GM20431 (cell line): ENCODE results near the gene NRXN3.

ENCODE experiments used
- in situ Hi-C: fragments of 300-500 bp; cut with MseI, MboI; formaldehyde crosslinking; loops from one replicate; pipeline ENCODE4 v1.15.0; 2020; ENCODE audit warnings: low sequenced_read_pairs; ENCODE audit not compliant: unreplicated experiment

The NRXN3 gene

DNA sequence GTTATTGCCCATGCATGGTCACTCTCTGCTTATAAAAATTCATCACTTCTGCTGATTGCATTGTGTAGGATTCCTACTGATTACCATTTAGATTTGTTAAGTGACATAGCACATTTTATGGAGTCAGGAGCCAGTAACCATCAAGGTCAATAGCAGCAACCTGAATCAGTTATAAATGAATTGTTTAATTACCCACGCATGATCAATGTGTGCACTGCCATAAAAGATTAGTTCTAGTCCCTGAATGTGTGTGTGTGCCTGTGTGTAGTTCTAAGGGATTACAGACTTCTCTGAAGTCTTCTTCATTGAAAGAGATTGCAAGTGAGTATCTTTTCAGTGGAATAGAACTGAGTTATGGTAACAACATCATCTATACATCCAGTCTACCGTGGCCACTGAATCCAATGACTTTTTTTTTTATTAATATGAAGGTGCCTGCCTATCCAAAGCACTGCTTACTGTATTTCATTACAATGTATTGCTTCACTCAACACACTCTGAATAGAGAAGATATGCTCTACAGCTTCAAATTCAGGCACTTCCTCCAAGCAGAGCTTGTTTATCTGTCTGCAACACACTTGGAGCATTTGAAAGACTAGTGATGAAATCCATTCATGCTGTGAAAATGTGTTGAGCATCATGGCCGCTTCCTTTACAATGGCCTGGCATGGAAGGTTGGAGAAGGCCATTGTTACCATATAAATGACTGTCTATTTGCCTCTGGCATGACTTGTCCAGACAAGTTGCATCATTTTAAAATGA, 1659.4 kb downstream of the NRXN3 start:
- in situ Hi-C loops: no loop called here

DNA sequence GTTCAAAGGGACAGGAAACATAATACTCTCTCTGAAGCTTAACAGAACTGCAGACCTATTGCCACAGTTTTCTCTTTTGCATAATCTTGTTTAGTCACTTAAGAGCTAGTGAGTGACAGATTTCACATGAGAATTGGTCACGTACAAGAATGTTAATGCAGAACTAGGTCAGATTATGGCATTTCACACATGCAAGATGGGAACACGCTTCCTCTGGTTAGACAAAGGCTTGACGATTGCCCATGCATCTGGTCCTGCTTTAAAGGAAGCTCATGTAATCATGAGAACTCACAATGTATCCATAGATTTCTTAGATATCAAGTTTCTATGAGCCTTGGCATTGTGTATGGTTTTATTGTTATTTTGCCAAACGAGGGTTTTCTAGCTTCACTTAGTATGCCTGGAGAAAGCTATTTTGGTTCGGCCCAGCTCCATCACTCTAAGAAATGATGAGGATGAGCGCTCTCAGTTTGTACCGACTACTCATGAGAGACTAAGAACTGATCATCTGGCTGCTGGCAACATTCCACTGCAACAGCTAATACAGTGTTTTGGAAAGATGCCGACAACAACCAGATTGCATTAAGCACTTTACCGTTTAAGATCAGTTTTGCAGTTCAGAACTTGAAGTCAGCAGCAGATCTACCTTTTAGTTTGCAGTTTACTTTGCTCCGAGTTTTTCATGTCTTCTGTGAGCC, 1661.2 kb downstream of the NRXN3 start:
- in situ Hi-C loops: no loop called here

- in situ Hi-C loops: no loop called here
Observed at GRCh38 chr14:79833781-79834180, 1663.6 kb downstream of the NRXN3 start.

- in situ Hi-C loops: no loop called here
Observed at GRCh38 chr14:79834868-79835267, 1664.7 kb downstream of the NRXN3 start.

- in situ Hi-C loops: no loop called here
Observed at GRCh38 chr14:79836577-79836976, 1666.4 kb downstream of the NRXN3 start.

GRCh38 chr14:79837699-79838098, 1667.5 kb downstream of the NRXN3 start:
- in situ Hi-C loops: no loop called here

DNA sequence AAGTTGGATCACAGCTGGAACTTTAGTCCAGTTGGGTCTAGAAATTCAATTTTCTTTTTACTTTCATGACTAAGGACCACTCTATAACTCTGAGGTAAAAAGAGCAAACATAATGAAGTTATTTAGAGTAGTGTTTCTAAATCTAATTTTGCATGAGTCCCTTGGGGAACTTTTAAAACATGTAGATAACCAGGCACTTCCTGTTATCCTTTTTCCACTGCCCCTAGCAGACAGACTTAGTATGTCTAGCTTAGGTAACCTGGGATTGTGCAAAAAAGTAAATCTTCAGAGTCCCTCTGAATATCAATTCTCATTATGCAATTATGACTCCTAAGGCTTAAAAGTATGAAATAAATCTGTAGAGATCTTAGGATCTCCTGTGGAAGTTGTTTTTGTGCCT, 1669.9 kb downstream of the NRXN3 start:
- in situ Hi-C loops: no loop called here

DNA sequence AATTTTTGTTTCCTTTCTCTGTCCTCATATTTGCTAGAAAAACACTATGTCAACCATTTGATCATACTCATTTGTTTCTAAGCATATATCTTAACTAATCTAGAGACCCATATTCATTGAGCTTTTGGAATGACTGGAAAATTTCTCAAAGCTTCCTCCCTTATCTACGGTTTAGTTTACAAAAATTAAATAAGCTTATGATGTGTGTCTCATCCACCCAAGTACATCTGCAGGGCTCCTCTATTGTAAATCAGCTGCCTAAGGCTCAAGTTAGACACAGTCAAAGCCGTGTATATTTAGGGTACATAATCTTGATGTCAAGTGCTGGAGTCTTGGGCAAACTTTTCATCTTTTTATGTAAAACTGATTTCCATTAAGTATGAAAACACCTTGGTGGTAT, 1670.7 kb downstream of the NRXN3 start:
- in situ Hi-C loops: no loop called here

DNA sequence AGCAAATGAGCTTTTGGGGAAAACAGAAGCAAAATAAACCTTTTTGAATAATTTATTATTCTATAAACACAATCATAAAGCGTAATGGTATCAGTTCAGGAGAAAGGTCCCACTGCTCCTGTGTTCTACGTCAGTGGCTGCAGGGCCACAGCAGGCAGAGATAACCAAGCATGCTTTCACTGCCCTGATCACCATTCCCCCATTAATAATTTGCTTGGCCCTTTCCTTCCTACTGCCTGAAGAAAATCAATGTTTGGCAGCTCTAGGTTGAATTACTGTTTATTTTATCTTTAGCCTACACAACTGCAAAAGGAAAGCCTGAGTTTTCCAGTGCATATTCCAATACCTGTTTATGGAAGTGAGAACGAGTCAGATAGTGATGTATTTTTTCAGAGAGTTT, 1671.3 kb downstream of the NRXN3 start:
- in situ Hi-C loops: no loop called here

DNA sequence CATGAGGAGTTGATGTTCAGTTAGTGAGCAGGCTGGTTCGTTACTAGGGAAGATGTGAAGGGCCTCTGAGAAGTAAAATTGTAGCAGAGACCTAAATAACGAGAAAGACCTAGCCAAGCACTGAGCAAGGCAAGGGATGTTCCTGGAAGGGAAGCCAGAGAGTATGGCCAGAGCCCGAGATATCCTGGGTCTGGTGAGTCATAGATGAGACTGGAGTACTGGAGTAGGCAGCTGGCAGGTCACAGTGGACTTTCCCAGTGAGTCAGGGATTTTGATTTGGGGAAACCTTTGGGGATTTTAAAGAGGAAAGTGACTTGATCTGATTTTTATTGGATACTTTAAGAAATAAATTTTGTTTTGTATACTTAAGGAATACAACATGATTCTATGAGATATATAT, 1672.1 kb downstream of the NRXN3 start:
- in situ Hi-C loops: no loop called here

DNA sequence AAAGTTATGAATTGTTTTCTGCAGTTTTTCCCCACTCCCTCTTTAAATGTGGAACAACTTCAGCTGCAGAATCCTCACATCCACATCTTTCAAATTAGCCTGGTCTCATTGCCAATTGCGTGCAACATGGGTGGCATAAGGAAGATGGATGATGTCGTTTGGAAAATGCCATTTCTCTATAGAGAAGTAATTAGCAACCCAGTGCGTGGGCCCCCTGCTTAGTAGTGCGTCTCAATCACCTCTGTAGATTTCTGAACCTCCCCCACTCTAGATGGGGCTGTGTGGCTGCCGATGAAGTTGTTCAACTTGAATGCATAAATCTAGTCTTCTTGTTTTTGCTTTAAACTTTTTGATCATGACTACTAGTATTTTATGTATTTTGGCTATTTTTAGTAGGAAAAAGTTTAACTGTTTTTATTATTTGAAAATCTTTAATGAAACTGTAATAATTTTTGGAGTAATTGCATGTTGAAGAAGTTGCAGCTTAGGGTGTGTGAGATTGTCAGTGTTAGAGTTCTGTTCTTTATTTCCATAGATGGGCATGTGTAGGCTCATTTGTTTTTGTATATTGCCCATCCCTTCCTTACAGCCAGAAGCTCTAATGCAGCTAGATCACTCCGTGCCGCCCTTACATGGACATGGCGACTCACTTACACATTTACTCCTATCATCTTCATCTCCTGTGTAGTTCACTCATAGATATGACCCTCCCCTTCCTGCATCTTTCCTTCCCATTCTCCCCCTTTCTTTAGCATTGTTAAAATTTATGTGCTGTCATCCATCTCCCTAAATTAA, 1683.0 kb downstream of the NRXN3 start:
- in situ Hi-C loops: no loop called here

DNA sequence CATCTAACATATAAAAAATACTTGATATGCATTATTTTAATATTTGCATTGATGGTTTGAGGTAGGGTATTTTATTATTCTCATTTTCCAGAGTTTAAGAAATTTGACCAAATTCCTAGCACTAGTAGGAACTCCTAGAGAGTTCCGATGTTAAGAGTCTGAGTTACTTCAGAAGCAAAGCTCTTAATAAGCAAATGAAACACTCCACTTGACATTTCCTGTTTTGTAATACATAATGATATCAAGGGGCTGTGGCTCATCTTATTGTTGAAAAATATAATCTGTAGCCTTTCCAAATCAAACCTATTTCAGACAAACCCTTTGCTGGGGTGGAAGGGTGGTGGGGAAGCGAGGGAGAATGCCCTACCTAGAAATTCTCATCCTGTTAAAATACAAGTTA, 1685.6 kb downstream of the NRXN3 start:
- in situ Hi-C loops: no loop called here

GRCh38 chr14:79856381-79856780, 1686.2 kb downstream of the NRXN3 start:
- in situ Hi-C loops: no loop called here

- in situ Hi-C loops: no loop called here
Observed at GRCh38 chr14:79861111-79861510, 1690.9 kb downstream of the NRXN3 start.

GRCh38 chr14:79862045-79862444, 1691.9 kb downstream of the NRXN3 start:
- in situ Hi-C loops: no loop called here

DNA sequence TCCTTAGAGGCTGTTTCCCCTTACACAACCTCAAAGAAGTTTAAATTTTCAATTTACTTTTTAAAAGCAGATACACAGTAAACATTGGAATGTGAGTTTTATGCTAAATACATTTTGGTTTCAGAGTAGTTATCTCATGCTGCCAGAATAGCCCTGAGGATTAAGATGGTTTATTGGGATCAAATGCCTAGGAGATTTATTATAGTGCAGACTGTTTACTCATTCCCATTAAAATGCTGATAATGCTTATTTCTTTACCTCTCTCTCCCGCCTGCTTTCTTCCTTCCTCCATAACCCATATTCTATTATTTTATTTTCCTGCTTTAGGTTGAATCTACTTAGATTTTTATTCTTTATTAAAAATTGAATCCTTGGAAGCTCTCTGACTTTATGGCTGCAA, 1701.0 kb downstream of the NRXN3 start:
- in situ Hi-C loops: no loop called here

GRCh38 chr14:79878229-79878628, 1708.1 kb downstream of the NRXN3 start:
- in situ Hi-C loops: no loop called here

DNA sequence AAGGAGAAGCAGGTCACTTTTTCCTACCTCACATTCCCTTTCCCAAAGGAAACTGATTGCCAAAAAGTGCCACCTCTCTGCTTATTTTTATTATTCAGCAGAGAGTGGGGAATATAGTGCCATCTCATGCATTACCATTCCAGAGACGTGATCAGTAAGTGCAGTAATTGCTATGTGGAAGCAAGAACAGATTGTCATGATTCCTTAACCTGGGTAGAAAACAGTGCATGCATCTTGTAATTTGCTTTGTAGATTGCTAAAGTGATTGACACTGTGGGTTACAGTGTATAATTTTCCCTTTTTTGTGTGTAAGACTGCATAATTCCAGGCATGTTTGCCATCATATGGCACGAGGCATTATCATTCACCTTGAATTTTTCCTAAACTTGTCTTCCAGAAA, 1708.6 kb downstream of the NRXN3 start:
- in situ Hi-C loops: no loop called here

DNA sequence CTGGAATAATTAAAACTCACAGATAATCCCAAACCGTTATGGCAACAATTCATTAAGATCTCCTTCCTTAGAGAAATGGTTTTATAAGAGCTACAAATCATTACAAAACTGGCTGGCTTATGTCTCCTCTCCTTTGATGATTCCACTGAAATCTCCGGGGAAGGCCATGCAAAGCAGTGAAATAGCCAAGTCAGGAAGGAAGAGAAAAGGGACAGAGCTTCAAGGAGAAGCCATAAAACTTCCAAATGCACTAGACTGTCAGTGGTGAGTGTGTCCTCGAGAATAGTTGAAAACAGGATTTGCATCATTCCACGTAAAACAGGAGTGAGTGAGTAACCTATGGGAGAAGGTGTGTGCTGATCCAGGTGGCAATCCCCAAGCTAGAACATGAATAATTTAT, 1711.1 kb downstream of the NRXN3 start:
- in situ Hi-C loops: no loop called here

DNA sequence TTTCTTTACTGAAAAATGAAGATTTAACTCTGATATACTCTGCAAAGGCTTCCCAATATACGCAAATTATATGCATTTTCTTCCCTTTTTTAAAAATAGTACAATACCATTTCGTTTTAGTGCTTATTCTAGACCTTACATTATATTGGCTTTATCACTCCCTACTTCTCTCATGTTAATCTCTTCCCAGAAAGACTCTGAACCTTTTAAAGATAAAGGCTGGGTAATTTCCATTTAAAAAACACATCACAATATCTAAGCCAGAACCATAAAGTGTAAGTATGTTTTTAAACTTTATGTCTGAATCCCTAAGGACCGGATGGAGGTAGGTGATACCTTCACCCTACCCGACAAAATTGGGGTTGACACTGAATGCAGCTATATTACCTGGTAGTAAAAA, 1720.4 kb downstream of the NRXN3 start:
- in situ Hi-C loops: no loop called here

DNA sequence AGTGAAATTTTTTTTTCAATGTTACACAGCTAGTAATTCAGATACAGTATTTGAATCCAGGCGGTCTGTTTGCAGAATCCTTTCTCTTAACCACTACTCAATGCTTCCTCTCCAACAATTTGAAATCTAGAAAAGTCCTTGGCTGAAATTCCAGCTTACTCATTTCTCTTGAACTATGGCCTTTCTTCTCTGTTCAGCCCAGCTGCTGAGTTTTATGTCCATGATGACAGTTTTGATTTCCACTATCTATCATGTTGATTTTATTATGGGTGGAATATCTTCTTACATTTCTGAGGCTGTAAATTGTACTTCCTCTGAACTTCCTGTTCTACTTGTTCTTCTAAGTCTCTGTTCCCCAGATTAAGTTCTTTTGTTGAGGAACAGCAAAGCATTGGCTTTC, 1725.8 kb downstream of the NRXN3 start:
- in situ Hi-C loops: no loop called here
